Thoracic aorta (tissue), 2 donors: ENCODE measurements around the gene MAP3K4. TPM values are rescaled to one million over a fixed set of nuclear protein-coding genes. Genes with fewer than 3 reads are reported as not detected.

Experiments used
- ATAC-seq: fragments of 150-250 bp; one replicate; pipeline ENCODE4 v1.8.0; 2017; ENCODE audit warnings: low read depth; ENCODE audit not compliant: insufficient number of reproducible peaks, low FRiP score
- DNase-seq: peaks from one replicate; pipeline ENCODE4 v3.0.0-alpha.2; 2020; ENCODE audit warnings: low spot score
- H3K27ac ChIP-seq, 2 donors: fragments of 200-600 bp; sonication (generic); 1 replicate in 1 of 2; 2 replicates in 1 of 2; pipeline ENCODE4 v1.5.1; 2016; ENCODE audit warnings: mild to moderate bottlenecking in 2 of 2, moderate library complexity in 2 of 2
- H3K27me3 ChIP-seq: fragments of 200-600 bp; sonication (generic); replicated peaks from 2 replicates; pipeline ENCODE4 v1.6.0; 2016; ENCODE audit warnings: mild to moderate bottlenecking; ENCODE audit not compliant: insufficient read depth
- H3K36me3 ChIP-seq: fragments of 200-600 bp; sonication (generic); one replicate; pipeline ENCODE4 v1.5.1; 2016
- H3K4me1 ChIP-seq, 2 donors: fragments of 200-600 bp; sonication (generic); 1 replicate in 1 of 2; 2 replicates in 1 of 2; pipeline versions ENCODE4 v1.5.1 to v1.6.0; 2016; ENCODE audit warnings: low read depth in 2 of 2, mild to moderate bottlenecking in 1 of 2; ENCODE audit not compliant: control insufficient read depth in 1 of 2
- H3K4me3 ChIP-seq: fragments of 200-600 bp; sonication (generic); 2 replicates; pipeline ENCODE4 v1.5.1; 2016; ENCODE audit warnings: mild to moderate bottlenecking
- H3K9me3 ChIP-seq: fragments of 200-600 bp; sonication (generic); 2 replicates; pipeline ENCODE4 v1.5.1; 2016
- total RNA-seq, 2 donors: library from RNA; depleted of rRNA; stranded (reverse); fragments of >200 nt; gene quantifications; one replicate each; pipeline versions ENCODE4 v1.1.0 to v1.2.3, GENCODE V29; 2016
- TF ChIP-seq, protein P1 (sequence below): fragments of 200-600 bp; sonication (generic); IDR thresholded peaks from one replicate; pipeline ENCODE4 v1.5.1; 2019; ENCODE audit warnings: antibody characterized with exemption

The MAP3K4 gene
- total RNA-seq, 2 donors from 2014 or later: 22.6 to 25.3 TPM

DNA sequence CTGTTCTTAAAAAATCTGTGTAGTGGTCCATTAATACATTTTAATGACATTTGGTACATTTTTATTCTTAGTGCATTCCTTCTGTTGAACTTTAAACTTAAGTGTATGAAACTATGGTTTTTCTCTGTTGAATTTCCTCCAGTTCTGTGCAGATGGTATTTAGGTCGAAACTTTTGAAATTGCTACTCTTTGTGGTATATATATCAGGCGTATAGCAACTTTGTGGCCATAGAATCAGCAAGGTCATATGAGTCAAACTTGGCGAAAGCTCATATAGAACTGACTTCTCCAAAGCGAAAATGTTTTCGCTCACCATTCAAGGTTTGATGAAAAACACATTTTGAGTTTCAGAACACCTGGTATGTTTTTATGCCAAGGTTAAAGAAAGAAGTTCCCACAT, 93.7 kb downstream of the MAP3K4 start:
- Histone ChIP-seq H3K4me3 (no peak overlapping the region), H3K9me3 (no peaks in the 10 kb centered on the region), H3K36me3 (peaks cover 47% of the 10 kb centered on the region), H3K4me1 (no peaks in the 10 kb centered on the region), H3K27me3 (no peaks in the 10 kb centered on the region), H3K27ac (no peak overlapping the region)
- TF ChIP-seq, protein P1, sequence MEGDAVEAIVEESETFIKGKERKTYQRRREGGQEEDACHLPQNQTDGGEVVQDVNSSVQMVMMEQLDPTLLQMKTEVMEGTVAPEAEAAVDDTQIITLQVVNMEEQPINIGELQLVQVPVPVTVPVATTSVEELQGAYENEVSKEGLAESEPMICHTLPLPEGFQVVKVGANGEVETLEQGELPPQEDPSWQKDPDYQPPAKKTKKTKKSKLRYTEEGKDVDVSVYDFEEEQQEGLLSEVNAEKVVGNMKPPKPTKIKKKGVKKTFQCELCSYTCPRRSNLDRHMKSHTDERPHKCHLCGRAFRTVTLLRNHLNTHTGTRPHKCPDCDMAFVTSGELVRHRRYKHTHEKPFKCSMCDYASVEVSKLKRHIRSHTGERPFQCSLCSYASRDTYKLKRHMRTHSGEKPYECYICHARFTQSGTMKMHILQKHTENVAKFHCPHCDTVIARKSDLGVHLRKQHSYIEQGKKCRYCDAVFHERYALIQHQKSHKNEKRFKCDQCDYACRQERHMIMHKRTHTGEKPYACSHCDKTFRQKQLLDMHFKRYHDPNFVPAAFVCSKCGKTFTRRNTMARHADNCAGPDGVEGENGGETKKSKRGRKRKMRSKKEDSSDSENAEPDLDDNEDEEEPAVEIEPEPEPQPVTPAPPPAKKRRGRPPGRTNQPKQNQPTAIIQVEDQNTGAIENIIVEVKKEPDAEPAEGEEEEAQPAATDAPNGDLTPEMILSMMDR: no peak
- no peak for DNase-seq
- no peak for ATAC-seq

DNA sequence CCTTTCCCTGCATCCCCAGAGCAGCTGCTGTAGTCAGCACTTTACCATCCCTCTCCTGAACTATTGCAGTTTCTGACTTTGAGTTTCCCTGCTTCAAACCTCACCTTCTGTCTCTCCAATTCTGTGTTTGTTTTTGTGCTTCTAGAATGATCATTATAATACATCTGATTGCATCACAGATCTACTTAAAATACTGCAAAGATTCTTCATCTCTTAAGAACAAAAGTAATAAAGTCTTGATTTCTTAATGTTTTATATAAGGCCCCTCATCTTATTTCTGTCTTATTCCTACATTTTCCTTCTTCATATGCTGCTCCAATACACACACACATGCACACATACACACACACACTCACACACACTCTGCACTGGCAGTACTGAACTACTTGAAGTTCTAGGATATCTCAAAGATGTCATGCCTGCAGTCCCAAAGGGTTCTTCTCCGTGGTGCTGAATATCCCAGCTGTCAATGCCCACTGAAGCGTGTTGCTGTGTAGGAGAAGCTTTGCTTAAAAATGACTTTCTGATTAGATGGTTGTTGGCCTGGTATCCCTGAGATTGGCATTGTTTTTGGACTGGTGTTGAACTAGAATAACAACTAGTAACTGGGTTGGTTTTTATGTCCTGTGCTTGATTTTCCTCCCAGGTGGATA, 97.2 kb downstream of the MAP3K4 start:
- no peak for ATAC-seq
- Histone ChIP-seq H3K4me1 (no peaks in the 10 kb centered on the region), H3K27ac (no peak overlapping the region), H3K4me3 (no peak overlapping the region), H3K36me3 (peaks cover 32% of the 10 kb centered on the region), H3K9me3 (no peaks in the 10 kb centered on the region), H3K27me3 (no peaks in the 10 kb centered on the region)
- DNase-seq: no peak
- TF ChIP-seq, protein P1: no peak

DNA sequence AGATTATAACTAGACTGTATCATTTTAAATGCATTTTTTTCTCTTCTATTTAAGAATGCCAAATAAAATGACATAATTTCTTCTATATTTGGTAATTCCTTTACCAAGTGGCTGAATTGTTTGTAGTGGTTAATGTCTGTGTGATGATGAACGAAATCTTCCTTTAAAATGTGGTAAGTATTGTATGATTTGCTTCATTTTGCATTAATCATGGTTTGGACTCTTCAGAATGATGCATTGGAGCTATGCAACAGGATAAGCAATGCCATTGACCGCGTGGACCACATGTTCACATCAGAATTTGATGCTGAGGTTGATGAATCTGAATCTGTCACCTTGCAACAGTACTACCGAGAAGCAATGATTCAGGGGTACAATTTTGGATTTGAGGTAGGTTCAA, 99.6 kb downstream of the MAP3K4 start:
- TF ChIP-seq, protein P1: no peak
- Histone ChIP-seq H3K4me1 (no peaks in the 10 kb centered on the region), H3K27ac (no peak overlapping the region), H3K27me3 (no peaks in the 10 kb centered on the region), H3K4me3 (no peak overlapping the region), H3K9me3 (no peaks in the 10 kb centered on the region), H3K36me3 (peaks cover 31% of the 10 kb centered on the region)
- ATAC-seq (no peak), DNase-seq (no peak)

DNA sequence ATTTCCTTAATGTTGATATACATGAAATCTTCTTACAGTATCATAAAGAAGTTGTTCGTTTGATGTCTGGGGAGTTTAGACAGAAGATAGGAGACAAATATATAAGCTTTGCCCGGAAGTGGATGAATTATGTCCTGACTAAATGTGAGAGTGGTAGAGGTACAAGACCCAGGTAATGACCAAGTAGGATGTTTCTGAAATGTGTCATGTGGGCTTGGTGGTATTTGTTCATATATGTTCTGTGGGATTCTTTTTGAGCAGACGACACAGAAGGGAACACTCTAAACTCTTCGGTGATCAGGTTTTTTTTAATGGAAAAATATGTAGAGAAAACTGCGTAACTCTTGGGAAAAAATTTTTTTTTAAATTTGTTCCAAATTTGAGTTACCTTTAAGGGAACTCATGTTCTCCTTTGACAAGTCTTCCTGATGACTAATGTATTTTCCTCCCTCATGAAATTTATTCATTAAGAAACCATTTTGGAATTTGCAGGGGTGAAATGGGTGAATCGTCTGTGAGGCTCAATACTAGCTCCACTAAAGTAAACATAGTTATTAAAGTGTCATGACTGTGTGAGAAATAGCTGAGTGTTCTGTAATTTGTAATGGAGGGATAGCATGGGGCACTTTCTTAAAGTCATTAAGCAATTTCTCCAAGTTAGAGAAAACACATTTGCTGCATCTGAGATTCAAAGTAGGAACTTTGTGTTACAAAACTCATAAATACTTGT, 100.6 kb downstream of the MAP3K4 start:
- Histone ChIP-seq H3K27me3 (no peaks in the 10 kb centered on the region), H3K4me3 (no peak overlapping the region), H3K4me1 (no peaks in the 10 kb centered on the region), H3K36me3 (peaks cover 31% of the 10 kb centered on the region), H3K27ac (no peak overlapping the region), H3K9me3 (no peaks in the 10 kb centered on the region)
- TF ChIP-seq, protein P1: no peak
- DNase-seq (no peak), ATAC-seq (no peak)

DNA sequence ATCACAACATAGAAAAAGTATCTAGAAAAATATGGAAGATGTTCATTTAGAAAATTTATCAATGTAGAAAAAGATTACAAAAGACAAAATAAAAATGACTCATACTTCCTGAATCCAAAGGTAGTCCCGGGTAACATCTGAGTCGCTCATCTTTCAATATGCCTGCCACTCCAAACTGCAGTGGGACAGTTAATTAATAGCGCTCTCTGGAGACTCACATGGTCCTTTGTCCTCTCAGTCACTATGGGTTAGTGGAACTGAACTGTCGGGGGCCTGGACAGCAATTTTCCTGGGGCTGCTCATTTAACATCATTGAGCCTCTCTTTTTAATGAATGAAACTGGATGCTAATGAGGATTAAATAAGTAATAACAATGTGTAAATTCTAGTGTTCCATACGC, 103.4 kb downstream of the MAP3K4 start:
- Histone ChIP-seq H3K4me1 (no peaks in the 10 kb centered on the region), H3K27ac (no peak overlapping the region), H3K36me3 (peaks cover 25% of the 10 kb centered on the region), H3K9me3 (no peaks in the 10 kb centered on the region), H3K27me3 (no peaks in the 10 kb centered on the region), H3K4me3 (no peak overlapping the region)
- DNase-seq: no peak
- TF ChIP-seq, protein P1: no peak
- ATAC-seq: no peak
